Tibial artery (tissue), 4 donors: ENCODE measurements around the gene GRID2.

ENCODE experiments used
- DNase-seq, 2 donors: peaks; one replicate each; pipeline ENCODE4 v3.0.0-alpha.2; 2019
- H3K27ac ChIP-seq, 2 donors: fragments of 200-600 bp; sonication (generic) in 1 of 2; 1 replicate in 1 of 2; 2 replicates in 1 of 2; pipeline ENCODE4 v1.5.1; 2018 to 2019; ENCODE audit warnings: mild to moderate bottlenecking in 1 of 2
- H3K27me3 ChIP-seq, 2 donors: fragments of 200-600 bp; sonication (generic) in 1 of 2; one replicate each; pipeline versions ENCODE4 v1.5.1 to v1.6.0; 2016 to 2019
- H3K36me3 ChIP-seq, 3 donors: fragments of 200-600 bp; sonication (generic) in 2 of 3; one replicate each; pipeline ENCODE4 v1.5.1; 2016 to 2019; ENCODE audit warnings: mild to moderate bottlenecking in 2 of 3
- H3K4me1 ChIP-seq, 4 donors: fragments of 200-600 bp; sonication (generic) in 2 of 4; 1 replicate in 3 of 4; 2 replicates in 1 of 4; pipeline ENCODE4 v1.5.1; 2016 to 2019
- H3K4me3 ChIP-seq, 2 donors: fragments of 200-600 bp; sonication (generic) in 1 of 2; 1 replicate in 1 of 2; 2 replicates in 1 of 2; pipeline ENCODE4 v1.5.1; 2018 to 2019; ENCODE audit warnings: mild to moderate bottlenecking in 2 of 2
- H3K9me3 ChIP-seq, 3 donors: fragments of 200-600 bp; sonication (generic) in 1 of 3; one replicate each; pipeline ENCODE4 v1.5.1; 2016 to 2019
- intact Hi-C: fragments of 100-400 bp; cut with DNase I; formaldehyde crosslinking; loops from one replicate; pipeline ENCODE4 v1.15.0; 2023; ENCODE audit warnings: low total_unique reads
- TF ChIP-seq, protein P1 (sequence below), 2 experiments: fragments of 200-600 bp in 1 of 2; fragments of 450-650 bp in 1 of 2; IDR thresholded peaks; one replicate each; pipeline ENCODE4 v1.5.1; 2017 to 2019; ENCODE audit warnings: antibody characterized with exemption in 2 of 2, mild to moderate bottlenecking in 1 of 2, moderate library complexity in 1 of 2

The GRID2 gene

DNA sequence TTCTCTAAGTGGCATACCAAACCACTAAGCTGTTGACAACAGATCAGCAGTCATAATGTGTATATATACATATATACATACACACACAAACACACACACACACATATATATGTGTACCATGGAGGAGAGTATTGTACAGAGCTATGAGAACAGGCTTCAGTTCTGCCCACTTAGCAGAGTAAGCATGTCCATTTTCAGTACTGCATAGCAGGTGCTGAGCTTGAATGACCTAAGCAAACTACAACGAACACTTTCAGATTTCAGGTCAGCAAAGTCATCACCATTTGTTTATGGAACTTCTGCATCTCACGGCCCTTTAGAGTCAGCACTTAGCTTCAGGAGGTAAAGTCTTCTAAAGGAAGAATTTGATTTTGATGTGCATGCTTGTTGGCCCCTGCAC lies 789.0 kb downstream of the GRID2 start:
- no peak overlapping the region for H3K27ac ChIP-seq
- no peaks in the 10 kb centered on the region for H3K27me3 ChIP-seq
- DNase-seq, result no peak
- TF ChIP-seq, protein P1, sequence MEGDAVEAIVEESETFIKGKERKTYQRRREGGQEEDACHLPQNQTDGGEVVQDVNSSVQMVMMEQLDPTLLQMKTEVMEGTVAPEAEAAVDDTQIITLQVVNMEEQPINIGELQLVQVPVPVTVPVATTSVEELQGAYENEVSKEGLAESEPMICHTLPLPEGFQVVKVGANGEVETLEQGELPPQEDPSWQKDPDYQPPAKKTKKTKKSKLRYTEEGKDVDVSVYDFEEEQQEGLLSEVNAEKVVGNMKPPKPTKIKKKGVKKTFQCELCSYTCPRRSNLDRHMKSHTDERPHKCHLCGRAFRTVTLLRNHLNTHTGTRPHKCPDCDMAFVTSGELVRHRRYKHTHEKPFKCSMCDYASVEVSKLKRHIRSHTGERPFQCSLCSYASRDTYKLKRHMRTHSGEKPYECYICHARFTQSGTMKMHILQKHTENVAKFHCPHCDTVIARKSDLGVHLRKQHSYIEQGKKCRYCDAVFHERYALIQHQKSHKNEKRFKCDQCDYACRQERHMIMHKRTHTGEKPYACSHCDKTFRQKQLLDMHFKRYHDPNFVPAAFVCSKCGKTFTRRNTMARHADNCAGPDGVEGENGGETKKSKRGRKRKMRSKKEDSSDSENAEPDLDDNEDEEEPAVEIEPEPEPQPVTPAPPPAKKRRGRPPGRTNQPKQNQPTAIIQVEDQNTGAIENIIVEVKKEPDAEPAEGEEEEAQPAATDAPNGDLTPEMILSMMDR (IDR thresholded peaks at IDR 0.05), result no peak
- no peak overlapping the region for H3K4me3 ChIP-seq
- H3K4me1 ChIP-seq, result no peaks in the 10 kb centered on the region
- intact Hi-C loops, result no loop called here
- no peaks in the 10 kb centered on the region for H3K9me3 ChIP-seq
- H3K36me3 ChIP-seq, result no peaks in the 10 kb centered on the region

DNA sequence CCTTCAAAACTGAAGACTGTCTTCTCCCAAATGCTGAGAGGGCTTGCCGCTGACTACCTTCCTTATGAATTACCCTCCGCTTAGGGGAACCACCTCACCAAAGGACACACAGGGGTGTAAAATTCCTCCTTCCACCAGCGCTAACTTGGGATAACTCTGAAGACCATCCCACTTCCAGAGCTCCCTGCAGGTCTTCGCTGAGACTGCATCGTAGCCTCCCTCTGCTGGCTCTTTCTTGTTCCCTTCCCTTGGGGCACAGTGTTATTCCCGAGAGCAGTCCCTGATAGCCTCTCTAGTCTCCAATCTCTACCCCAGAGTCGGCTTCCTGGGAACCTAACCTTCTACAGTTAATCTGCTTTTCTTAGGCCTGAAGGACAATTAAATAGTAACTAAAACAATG lies 799.3 kb downstream of the GRID2 start:
- TF ChIP-seq, protein P1 (IDR thresholded peaks at IDR 0.05), result no peak
- Histone ChIP-seq H3K36me3 (no peaks in the 10 kb centered on the region), H3K27me3 (no peaks in the 10 kb centered on the region), H3K4me1 (no peaks in the 10 kb centered on the region), H3K9me3 (no peaks in the 10 kb centered on the region), H3K27ac (no peak overlapping the region), H3K4me3 (no peak overlapping the region)
- no peak for DNase-seq
- intact Hi-C loops, result no loop called here

DNA sequence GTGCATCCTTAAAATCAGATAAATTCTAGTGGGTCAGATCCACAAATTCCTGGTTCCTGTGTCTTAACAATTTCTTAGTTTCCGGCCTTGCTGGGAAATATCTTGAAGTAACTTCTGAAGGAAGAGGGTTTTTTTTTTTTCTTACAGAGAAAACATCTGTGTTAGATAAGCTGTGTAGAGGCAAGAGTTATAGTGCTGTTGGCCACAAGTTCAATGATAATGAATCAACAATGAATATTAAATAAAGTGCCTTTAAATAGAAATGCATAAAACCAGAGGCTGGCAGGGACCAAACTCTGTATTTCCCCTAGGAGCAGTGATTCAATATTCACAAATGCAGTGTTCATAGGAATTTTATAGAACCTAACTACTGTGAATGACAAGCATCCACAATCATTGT lies 812.9 kb downstream of the GRID2 start:
- no peaks in the 10 kb centered on the region for H3K36me3 ChIP-seq
- DNase-seq, result no peak
- no peak overlapping the region for H3K27ac ChIP-seq
- H3K4me3 ChIP-seq, result no peak overlapping the region
- H3K4me1 ChIP-seq, result no peaks in the 10 kb centered on the region
- H3K27me3 ChIP-seq, result no peaks in the 10 kb centered on the region
- intact Hi-C loops, result no loop called here
- H3K9me3 ChIP-seq, result no peaks in the 10 kb centered on the region
- TF ChIP-seq, protein P1 (IDR thresholded peaks at IDR 0.05), result no peak

DNA sequence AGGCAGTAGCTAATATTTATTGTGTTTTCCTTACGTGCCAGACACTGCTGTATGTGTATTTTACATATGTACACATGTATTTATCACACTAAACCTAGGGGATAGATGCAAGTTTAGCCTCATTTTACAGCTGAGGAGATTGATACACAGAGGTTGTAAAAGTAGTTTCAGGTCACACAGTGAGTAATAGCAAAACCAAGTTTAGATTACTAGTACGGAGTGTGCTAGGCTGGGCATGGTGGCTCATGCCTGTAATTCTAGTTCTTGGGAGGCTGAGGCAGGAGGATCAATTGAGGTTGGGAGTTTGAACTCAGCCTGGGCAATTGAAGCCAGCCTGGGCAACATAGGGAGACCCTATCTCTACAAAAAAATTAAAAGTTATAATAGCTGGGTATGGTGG lies 823.7 kb downstream of the GRID2 start:
- Histone ChIP-seq H3K27me3 (no peaks in the 10 kb centered on the region), H3K27ac (no peak overlapping the region), H3K4me1 (no peaks in the 10 kb centered on the region), H3K36me3 (no peaks in the 10 kb centered on the region), H3K9me3 (no peaks in the 10 kb centered on the region), H3K4me3 (no peak overlapping the region)
- intact Hi-C loops, result no loop called here
- DNase-seq, result no peak
- TF ChIP-seq, protein P1 (IDR thresholded peaks at IDR 0.05), result no peak

DNA sequence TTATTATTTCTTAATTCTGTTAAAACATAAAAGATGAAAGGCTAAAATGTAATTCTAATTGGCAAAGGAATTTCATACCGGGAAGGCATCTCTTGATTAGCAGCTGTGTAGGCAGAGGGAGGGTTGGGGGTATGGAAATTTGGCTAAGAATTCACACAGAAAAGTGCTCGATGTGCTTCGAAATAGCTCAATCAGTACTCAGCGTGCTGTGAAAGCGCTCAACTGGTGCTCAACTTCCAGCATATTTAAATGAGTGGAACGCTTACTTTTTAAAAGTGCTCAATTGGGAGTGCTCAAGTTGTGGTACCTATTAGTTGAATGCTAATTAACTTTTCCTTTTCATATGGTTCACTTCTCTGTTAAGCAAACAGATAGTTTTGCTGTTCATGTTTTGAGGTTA lies 828.9 kb downstream of the GRID2 start:
- TF ChIP-seq, protein P1 (IDR thresholded peaks at IDR 0.05), result no peak
- intact Hi-C loops, result no loop called here
- no peak overlapping the region for H3K4me3 ChIP-seq
- H3K9me3 ChIP-seq, result no peaks in the 10 kb centered on the region
- no peaks in the 10 kb centered on the region for H3K27me3 ChIP-seq
- no peaks in the 10 kb centered on the region for H3K4me1 ChIP-seq
- H3K27ac ChIP-seq, result no peak overlapping the region
- DNase-seq, result no peak
- no peaks in the 10 kb centered on the region for H3K36me3 ChIP-seq

DNA sequence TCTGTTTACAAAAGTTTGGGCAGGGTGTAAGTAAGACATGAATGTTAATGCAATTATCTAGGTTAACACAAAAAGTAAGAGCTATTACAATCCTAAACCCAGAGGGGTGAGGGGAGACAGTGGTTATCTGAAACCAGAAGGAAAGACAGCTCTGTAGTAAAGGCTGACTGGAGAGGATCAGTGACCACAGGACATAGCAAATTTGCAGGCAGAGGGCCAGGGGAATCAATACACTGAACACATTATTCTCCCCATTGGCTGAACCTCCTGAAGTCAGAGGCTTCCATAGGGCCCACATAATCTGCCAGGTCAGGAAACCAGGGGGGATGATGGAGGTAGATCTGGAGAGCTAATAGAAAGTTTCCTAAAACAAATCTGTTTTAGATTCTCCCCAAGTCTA lies 835.4 kb downstream of the GRID2 start:
- TF ChIP-seq, protein P1 (IDR thresholded peaks at IDR 0.05), result no peak
- Histone ChIP-seq H3K4me1 (no peaks in the 10 kb centered on the region), H3K27me3 (no peaks in the 10 kb centered on the region), H3K4me3 (no peak overlapping the region), H3K27ac (no peak overlapping the region), H3K36me3 (no peaks in the 10 kb centered on the region), H3K9me3 (no peaks in the 10 kb centered on the region)
- intact Hi-C loops, result no loop called here
- DNase-seq, result no peak
